GM18519 (cell line): Measurements from ENCODE around the gene RPGRIP1.
"Not testable (repeated sequence)": the region's sequence is repeated elsewhere in the genome, so short reads cannot be mapped to it uniquely, and the experiment has no call there.

Source experiments
- ATAC-seq: cut with Tn5 transposase; IDR thresholded peaks from one replicate; pipeline ENCODE4 v1.9.1; 2021; ENCODE audit warnings: mild to moderate bottlenecking, moderate library complexity; ENCODE audit not compliant: unreplicated experiment, low FRiP score

The RPGRIP1 gene

GRCh38 chr14:21279783-21280182 is at the start of gene RPGRIP1:
Gene RPGRIP1 (plus strand): TSS chr14:21280083. CDS start chr14:21287977, 7,894 bp downstream.
- no peak for ATAC-seq

GRCh38 chr14:21231020-21231652 is 48.7 kb upstream of the RPGRIP1 start:
- no peak for ATAC-seq

- no peak for ATAC-seq
These were observed 46.3 kb upstream of the RPGRIP1 start for GRCh38 chr14:21233457-21234076.

- no peak for ATAC-seq
These were observed 45.8 kb upstream of the RPGRIP1 start for GRCh38 chr14:21234112-21234511.

- ATAC-seq = no peak
These were observed 42.7 kb upstream of the RPGRIP1 start for GRCh38 chr14:21236948-21237797.

- no peak for ATAC-seq
These were observed 40.9 kb upstream of the RPGRIP1 start for GRCh38 chr14:21238823-21239518.

- ATAC-seq = no peak
These were observed 39.5 kb upstream of the RPGRIP1 start for GRCh38 chr14:21240417-21240816.

GRCh38 chr14:21241218-21241819 is 38.6 kb upstream of the RPGRIP1 start:
- no peak for ATAC-seq

GRCh38 chr14:21244544-21244943 is 35.3 kb upstream of the RPGRIP1 start:
- ATAC-seq = no peak

GRCh38 chr14:21245813-21246212 is 34.1 kb upstream of the RPGRIP1 start:
- no peak for ATAC-seq

- no peak for ATAC-seq
These were observed 31.5 kb upstream of the RPGRIP1 start for GRCh38 chr14:21248338-21248737.

- no peak for ATAC-seq
These were observed 31.0 kb upstream of the RPGRIP1 start for GRCh38 chr14:21248739-21249411.

GRCh38 chr14:21251215-21251614 is 28.7 kb upstream of the RPGRIP1 start:
- no peak for ATAC-seq

- ATAC-seq = no peak
These were observed 27.7 kb upstream of the RPGRIP1 start for GRCh38 chr14:21252149-21252548.

GRCh38 chr14:21255385-21256101 is 24.3 kb upstream of the RPGRIP1 start:
- no peak for ATAC-seq

- ATAC-seq = not testable (repeated sequence)
These were observed 23.8 kb upstream of the RPGRIP1 start for GRCh38 chr14:21256102-21256447.

- ATAC-seq = no peak
These were observed 23.1 kb upstream of the RPGRIP1 start for GRCh38 chr14:21256539-21257393.

- no peak for ATAC-seq
These were observed 22.4 kb upstream of the RPGRIP1 start for GRCh38 chr14:21257394-21257909.
